Neural progenitor cell (in vitro differentiated cells): ENCODE data around the gene COX17. TPM values are rescaled to one million over a fixed set of nuclear protein-coding genes. Genes with fewer than 3 reads are reported as not detected.

Source experiments
- DNase-seq: peaks from one replicate; pipeline ENCODE4 v3.0.0-alpha.2; 2016; ENCODE audit warnings: low spot score
- H2AFZ ChIP-seq: fragments of 200-600 bp; sonication (generic); replicated peaks from 2 replicates; pipeline ENCODE4 v1.6.1; 2016; ENCODE audit warnings: antibody characterized with exemption
- H3F3A ChIP-seq: fragments of 200-600 bp; sonication (generic); 2 replicates; pipeline ENCODE4 v1.6.1; 2016; ENCODE audit warnings: antibody characterized with exemption, low read depth
- H3K27ac ChIP-seq: fragments of 200-600 bp; sonication (generic); 2 replicates; pipeline ENCODE4 v1.5.1; 2016; ENCODE audit warnings: mild to moderate bottlenecking
- H3K27me3 ChIP-seq: fragments of 200-600 bp; sonication (generic); 2 replicates; pipeline ENCODE4 v1.6.1; 2016; ENCODE audit warnings: mild to moderate bottlenecking, moderate library complexity
- H3K36me3 ChIP-seq: fragments of 200-600 bp; sonication (generic); 2 replicates; pipeline ENCODE4 v1.5.1; 2016
- H3K4me1 ChIP-seq: fragments of 200-600 bp; sonication (generic); 2 replicates; pipeline ENCODE4 v1.6.1; 2016; ENCODE audit warnings: mixed run types
- H3K4me2 ChIP-seq: fragments of 200-600 bp; sonication (generic); 2 replicates; pipeline ENCODE4 v1.6.1; 2016
- H3K4me3 ChIP-seq: fragments of 200-600 bp; sonication (generic); 2 replicates; pipeline ENCODE4 v1.5.1; 2016
- H3K79me2 ChIP-seq: fragments of 200-600 bp; sonication (generic); 2 replicates; pipeline ENCODE4 v1.6.1; 2016; ENCODE audit warnings: low read depth
- H3K9ac ChIP-seq: fragments of 200-600 bp; sonication (generic); 2 replicates; pipeline ENCODE4 v1.6.1; 2016
- H3K9me3 ChIP-seq: fragments of 200-600 bp; sonication (generic); 2 replicates; pipeline ENCODE4 v1.5.1; 2016; ENCODE audit warnings: low read depth
- H4K20me1 ChIP-seq: fragments of 200-600 bp; sonication (generic); 2 replicates; pipeline ENCODE4 v1.6.1; 2016; ENCODE audit warnings: low read depth
- H3K27ac Mint-ChIP-seq: 3 replicates; pipeline ENCODE4 v1.8.0; 2021; ENCODE audit warnings: mixed read lengths
- H3K27me3 Mint-ChIP-seq: 2 replicates; pipeline ENCODE4 v1.8.0; 2022; ENCODE audit warnings: low read depth, mild to moderate bottlenecking, inconsistent platforms, moderate library complexity, mixed read lengths; ENCODE audit not compliant: insufficient read depth
- H3K36me3 Mint-ChIP-seq: 3 replicates; pipeline ENCODE4 v1.8.0; 2021; ENCODE audit warnings: mixed read lengths
- H3K4me1 Mint-ChIP-seq: 3 replicates; pipeline ENCODE4 v1.8.0; 2021; ENCODE audit warnings: mixed read lengths
- H3K4me3 Mint-ChIP-seq: 3 replicates; pipeline ENCODE4 v1.8.0; 2021; ENCODE audit warnings: mild to moderate bottlenecking, moderate library complexity, mixed read lengths
- H3K9me3 Mint-ChIP-seq: 3 replicates; pipeline ENCODE4 v1.8.0; 2020; ENCODE audit warnings: mixed read lengths
- CTCF ChIP-seq: fragments of 200-600 bp; sonication (generic); IDR thresholded peaks from 2 replicates; pipeline ENCODE4 v1.5.1; 2017; ENCODE audit warnings: antibody characterized with exemption, mild to moderate bottlenecking
- EZH2 ChIP-seq: fragments of 200-600 bp; sonication (generic); IDR thresholded peaks from 2 replicates; pipeline ENCODE4 v1.6.1; 2017; ENCODE audit warnings: antibody characterized with exemption, mild to moderate bottlenecking, moderate library complexity
- EZH2phosphoT487 ChIP-seq: fragments of 200-600 bp; sonication (generic); IDR thresholded peaks from 2 replicates; pipeline ENCODE4 v1.6.1; 2017; ENCODE audit warnings: antibody characterized with exemption
- total RNA-seq: library from RNA; depleted of rRNA; stranded (reverse); fragments of >200 nt; gene quantifications from 2 replicates; pipeline ENCODE4 v1.2.3, GENCODE V29; 2015; ENCODE audit warnings: low replicate concordance

COX17 gene
- total RNA-seq = 20.9 and 23.6 TPM in 2 replicates

GRCh38 chr3:119676771-119677640, at the start of gene COX17:
TSS of gene COX17 (minus strand) at chr3:119677406. CDS start at chr3:119677310, 96 bp downstream.
- TF ChIP-seq EZH2 = no peak
- no peak for TF ChIP-seq EZH2phosphoT487
- H3K27ac Mint-ChIP-seq = peak within 1 kb of the TSS; percentile 70
- Histone ChIP-seq H3K79me2 (peaks cover 20% of the 10 kb centered on the region), H3K9me3 (no peaks in the 10 kb centered on the region), H2AFZ (peak within 1 kb of the TSS; percentile 90), H4K20me1 (no peaks in the 10 kb centered on the region), H3K27ac (peak within 1 kb of the TSS; percentile 38), H3K27me3 (no peaks in the 10 kb centered on the region), H3K36me3 (peaks cover 14% of the 10 kb centered on the region), H3K4me1 (peaks cover 10% of the 10 kb centered on the region), H3K4me3 (peak within 1 kb of the TSS; percentile 80), H3K4me2 (peak within 1 kb of the TSS; percentile 92), H3F3A (no peaks in the 10 kb centered on the region), H3K9ac (peak within 1 kb of the TSS; percentile 37)
- peak; percentile 93 for DNase-seq
- H3K9me3 Mint-ChIP-seq = no peaks in the 10 kb centered on the region
- H3K36me3 Mint-ChIP-seq = peaks cover 8% of the 10 kb centered on the region
- peaks cover 5% of the 10 kb centered on the region for H3K27me3 Mint-ChIP-seq
- peaks cover 21% of the 10 kb centered on the region for H3K4me1 Mint-ChIP-seq
- H3K4me3 Mint-ChIP-seq = peak within 1 kb of the TSS; percentile 96

- Histone ChIP-seq H3K9ac (no peak overlapping the region), H3K4me1 (peaks cover 12% of the 10 kb centered on the region), H2AFZ (no peak overlapping the region), H3K4me2 (no peak overlapping the region), H3K36me3 (no peaks in the 10 kb centered on the region), H4K20me1 (no peaks in the 10 kb centered on the region), H3K27me3 (no peaks in the 10 kb centered on the region), H3F3A (no peaks in the 10 kb centered on the region), H3K9me3 (no peaks in the 10 kb centered on the region), H3K27ac (no peak overlapping the region), H3K79me2 (no peaks in the 10 kb centered on the region), H3K4me3 (no peak overlapping the region)
- Mint-ChIP-seq H3K27me3 (no peaks in the 10 kb centered on the region), H3K4me3 (no peak overlapping the region), H3K9me3 (no peaks in the 10 kb centered on the region), H3K27ac (no peak overlapping the region), H3K4me1 (peaks cover 15% of the 10 kb centered on the region), H3K36me3 (peaks cover 18% of the 10 kb centered on the region)
- no peak for TF ChIP-seq EZH2
- no peak for TF ChIP-seq CTCF
- no peak for TF ChIP-seq EZH2phosphoT487
- DNase-seq = no peak
Measured at GRCh38 chr3:119726909-119727308, 49.7 kb upstream of the COX17 start.

- no peaks in the 10 kb centered on the region for H3F3A ChIP-seq
- H4K20me1 ChIP-seq = no peaks in the 10 kb centered on the region
- no peak overlapping the region for H3K4me2 ChIP-seq
- H3K79me2 ChIP-seq = no peaks in the 10 kb centered on the region
- DNase-seq = no peak
- Mint-ChIP-seq H3K36me3 (peaks cover 12% of the 10 kb centered on the region), H3K4me1 (peaks cover 5% of the 10 kb centered on the region), H3K27ac (no peak overlapping the region), H3K4me3 (no peak overlapping the region), H3K27me3 (no peaks in the 10 kb centered on the region), H3K9me3 (no peaks in the 10 kb centered on the region)
- no peak overlapping the region for H3K9ac ChIP-seq
- H3K27me3 ChIP-seq = no peaks in the 10 kb centered on the region
- TF ChIP-seq CTCF (no peak), EZH2 (no peak), EZH2phosphoT487 (no peak)
- no peaks in the 10 kb centered on the region for H3K4me1 ChIP-seq
- no peak overlapping the region for H3K4me3 ChIP-seq
- H3K36me3 ChIP-seq = no peaks in the 10 kb centered on the region
- H2AFZ ChIP-seq = no peak overlapping the region
- no peak overlapping the region for H3K27ac ChIP-seq
- no peaks in the 10 kb centered on the region for H3K9me3 ChIP-seq
Measured at GRCh38 chr3:119723022-119723421, 45.8 kb upstream of the COX17 start.

- Histone ChIP-seq H3K4me2 (no peak overlapping the region), H3F3A (no peaks in the 10 kb centered on the region), H2AFZ (no peak overlapping the region), H3K36me3 (no peaks in the 10 kb centered on the region), H3K9ac (no peak overlapping the region), H3K9me3 (no peaks in the 10 kb centered on the region), H3K27ac (no peak overlapping the region), H4K20me1 (no peaks in the 10 kb centered on the region), H3K4me1 (no peaks in the 10 kb centered on the region), H3K4me3 (no peak overlapping the region), H3K27me3 (no peaks in the 10 kb centered on the region), H3K79me2 (no peaks in the 10 kb centered on the region)
- no peak overlapping the region for H3K27ac Mint-ChIP-seq
- no peak for DNase-seq
- H3K9me3 Mint-ChIP-seq = no peaks in the 10 kb centered on the region
- H3K36me3 Mint-ChIP-seq = peaks cover 8% of the 10 kb centered on the region
- H3K27me3 Mint-ChIP-seq = peaks cover 2% of the 10 kb centered on the region
- H3K4me1 Mint-ChIP-seq = no peaks in the 10 kb centered on the region
- no peak for TF ChIP-seq EZH2
- no peak for TF ChIP-seq EZH2phosphoT487
- TF ChIP-seq CTCF = no peak
- no peak overlapping the region for H3K4me3 Mint-ChIP-seq
Measured at GRCh38 chr3:119717520-119717919, 40.3 kb upstream of the COX17 start.
